Endometrial microvascular endothelial cells (primary cell): Measurements from ENCODE around the gene USP7. TPM values are rescaled to one million over a fixed set of nuclear protein-coding genes. Genes with fewer than 3 reads are reported as not detected.
"Not testable (repeated sequence)": the region's sequence is repeated elsewhere in the genome, so short reads cannot be mapped to it uniquely, and the experiment has no call there.

Experiments used
- in situ Hi-C: cut with HindIII; loops from 2 replicates; pipeline ENCODE4 v1.10.0; 2017; ENCODE audit warnings: low sequenced_read_pairs, low pct_unique_long_range_greater_than_20kb; ENCODE audit errors: inconsistent ontology term
- total RNA-seq: library from RNA; depleted of rRNA; stranded (reverse); fragments of >200 nt; gene quantifications from one replicate; pipeline ENCODE4 v1.2.3, GENCODE V29; 2015; ENCODE audit errors: inconsistent ontology term

The USP7 gene
- total RNA-seq, 1 donor from 2014 or later = 55.8 TPM

DNA sequence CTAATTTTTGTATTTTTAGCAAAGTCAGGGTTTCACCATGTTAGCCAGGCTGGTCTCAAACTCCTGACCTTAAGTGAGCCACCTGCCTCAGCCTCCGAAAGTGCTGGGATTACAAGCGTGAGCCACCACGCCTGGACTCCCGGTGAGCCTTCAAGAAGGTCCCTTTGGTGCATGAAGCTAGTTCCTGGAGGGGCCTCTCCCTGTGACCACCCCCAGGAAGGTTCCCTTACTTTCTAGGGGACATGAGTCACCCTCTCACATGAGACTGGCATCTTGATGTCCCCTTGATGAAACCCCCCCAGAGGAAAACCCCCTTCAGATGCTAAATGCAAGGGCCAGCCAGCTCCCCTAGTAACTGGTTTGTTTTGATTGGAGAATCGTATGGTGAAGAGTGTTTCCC is 107.7 kb downstream of the USP7 start:
- in situ Hi-C loops = loop anchor here (10.0 kb wide), 1 partner anchor 51 kb away; no protein-coding TSS in a partner anchor

DNA sequence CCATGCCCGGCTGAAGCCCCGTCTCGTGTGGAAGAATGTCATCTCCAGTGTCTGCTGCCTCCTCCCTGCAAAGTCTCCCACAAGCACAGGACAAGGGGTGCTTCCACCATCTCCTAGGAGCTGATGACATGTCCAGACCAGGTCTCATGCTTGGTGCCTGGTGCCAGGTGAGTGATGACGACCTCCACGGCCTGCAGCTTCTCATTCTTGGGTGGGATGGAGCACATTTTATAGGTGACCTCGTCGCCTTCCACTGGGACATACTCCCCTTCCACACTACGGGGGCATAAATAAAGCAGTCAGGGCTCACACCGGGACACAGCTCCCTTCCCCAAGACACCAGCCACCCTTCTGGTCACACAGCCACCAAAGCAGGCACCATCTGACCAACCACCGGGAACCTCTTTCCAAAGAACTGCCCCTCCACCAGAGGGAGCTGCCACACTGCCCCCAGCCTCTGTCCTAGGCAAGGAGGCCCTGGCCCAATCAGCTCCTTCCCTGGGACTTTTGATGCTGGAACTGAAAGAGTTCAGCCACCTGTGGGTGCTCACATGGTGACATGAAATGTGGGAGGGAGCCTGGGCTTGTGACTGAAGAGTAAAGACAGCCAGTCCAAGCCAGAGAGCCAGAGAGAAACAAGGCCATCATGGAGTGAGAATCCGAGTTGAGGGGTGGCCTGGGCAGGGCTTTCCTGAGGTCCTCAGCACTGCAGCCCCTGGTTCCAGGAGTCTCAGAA is 108.5 kb downstream of the USP7 start:
- in situ Hi-C loops = loop anchor here (10.0 kb wide), 1 partner anchor 50 kb away; no protein-coding TSS in a partner anchor

DNA sequence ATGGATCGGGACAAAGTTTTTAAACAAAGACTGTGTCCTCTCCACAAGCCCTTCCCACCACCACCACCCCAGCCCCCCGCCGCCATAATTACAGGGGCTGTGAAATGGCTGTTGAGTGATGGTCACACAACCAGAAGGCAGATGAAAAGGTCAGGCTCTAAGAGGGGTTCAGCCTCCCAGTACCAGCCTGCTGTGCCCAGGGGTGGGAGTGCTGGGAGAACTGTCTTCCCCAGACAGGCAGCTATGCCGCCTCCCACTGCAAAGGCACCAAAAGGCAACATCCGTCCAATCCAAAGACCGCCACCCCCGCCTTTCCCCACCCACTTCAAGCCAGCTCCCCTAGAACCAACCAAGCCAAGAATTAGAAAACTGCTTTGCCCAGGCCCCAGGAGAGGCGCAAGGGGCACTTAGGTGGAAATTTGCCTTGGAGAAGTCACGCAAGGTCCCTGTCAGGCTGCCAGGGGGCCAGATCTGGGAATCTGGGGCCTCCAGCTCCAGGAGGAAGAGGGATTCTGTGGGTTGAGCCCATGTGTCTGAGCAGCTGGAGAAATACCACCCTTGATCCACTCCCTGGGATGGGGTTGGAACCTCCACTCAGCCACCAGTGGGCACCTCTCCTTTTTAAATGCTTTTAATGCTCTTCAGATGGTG is 109.3 kb downstream of the USP7 start:
- in situ Hi-C loops = loop anchor here (10.0 kb wide), 1 partner anchor 50 kb away; no protein-coding TSS in a partner anchor

DNA sequence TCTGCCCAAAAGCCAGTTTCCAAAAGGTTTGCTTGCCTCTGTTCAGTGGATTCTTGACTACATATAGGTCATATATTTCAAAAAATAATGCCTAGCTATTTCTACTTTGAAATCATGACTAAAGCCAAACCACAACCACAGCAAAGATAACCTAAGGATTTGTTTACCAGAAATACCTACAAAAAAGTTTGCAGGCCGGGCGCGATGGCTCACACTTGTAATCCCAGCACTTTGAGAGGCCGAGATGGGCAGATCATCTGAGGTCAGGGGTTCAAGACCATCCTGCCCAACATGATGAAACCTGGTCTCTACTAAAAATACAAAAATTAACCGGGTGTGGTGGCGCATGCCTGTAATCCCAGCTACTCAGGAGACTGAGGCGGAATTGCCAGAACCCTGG is 110.1 kb downstream of the USP7 start:
- in situ Hi-C loops = loop anchor here (10.0 kb wide), 1 partner anchor 49 kb away; no protein-coding TSS in a partner anchor

DNA sequence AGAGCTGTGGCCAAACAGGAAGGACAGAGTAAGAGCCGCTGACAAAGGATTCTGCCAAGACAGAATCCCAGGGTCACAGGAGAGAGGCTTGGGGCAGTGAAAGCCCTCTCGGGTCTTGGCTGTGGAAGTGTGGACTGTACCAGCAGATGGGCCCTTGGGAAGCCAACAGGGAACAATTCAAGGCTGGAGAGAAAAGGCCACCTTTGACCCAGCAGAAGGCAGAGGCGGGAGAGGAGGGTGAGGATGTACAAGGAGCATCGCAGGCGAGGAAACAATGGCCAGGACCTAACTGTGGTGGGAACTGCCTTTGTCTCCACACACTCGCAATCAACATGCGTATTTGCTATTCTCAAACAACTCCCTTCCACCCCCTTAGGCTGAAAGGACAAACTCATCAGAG is 110.6 kb downstream of the USP7 start:
- in situ Hi-C loops = loop anchor here (10.0 kb wide), 1 partner anchor 48 kb away; no protein-coding TSS in a partner anchor

DNA sequence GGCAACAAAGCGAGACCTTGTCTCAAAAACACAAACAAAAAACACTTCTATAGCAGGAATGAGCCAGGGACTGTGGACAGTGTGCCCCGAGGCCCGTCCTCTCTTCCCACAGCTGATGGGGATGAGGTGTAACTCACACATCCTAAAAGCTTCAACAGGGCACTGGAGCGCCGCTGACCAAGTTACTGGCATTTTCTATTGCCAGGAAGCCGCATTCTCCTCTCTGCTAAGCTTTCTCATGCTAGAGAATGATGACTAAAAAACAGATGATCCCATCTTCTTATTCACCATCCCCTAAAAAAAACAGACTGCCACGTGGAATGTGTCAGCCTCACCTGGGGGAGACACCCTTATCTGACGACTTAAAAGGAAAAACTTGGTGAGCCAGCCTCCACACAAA is 111.2 kb downstream of the USP7 start:
- in situ Hi-C loops = loop anchor here (10.0 kb wide), 1 partner anchor 48 kb away; no protein-coding TSS in a partner anchor

DNA sequence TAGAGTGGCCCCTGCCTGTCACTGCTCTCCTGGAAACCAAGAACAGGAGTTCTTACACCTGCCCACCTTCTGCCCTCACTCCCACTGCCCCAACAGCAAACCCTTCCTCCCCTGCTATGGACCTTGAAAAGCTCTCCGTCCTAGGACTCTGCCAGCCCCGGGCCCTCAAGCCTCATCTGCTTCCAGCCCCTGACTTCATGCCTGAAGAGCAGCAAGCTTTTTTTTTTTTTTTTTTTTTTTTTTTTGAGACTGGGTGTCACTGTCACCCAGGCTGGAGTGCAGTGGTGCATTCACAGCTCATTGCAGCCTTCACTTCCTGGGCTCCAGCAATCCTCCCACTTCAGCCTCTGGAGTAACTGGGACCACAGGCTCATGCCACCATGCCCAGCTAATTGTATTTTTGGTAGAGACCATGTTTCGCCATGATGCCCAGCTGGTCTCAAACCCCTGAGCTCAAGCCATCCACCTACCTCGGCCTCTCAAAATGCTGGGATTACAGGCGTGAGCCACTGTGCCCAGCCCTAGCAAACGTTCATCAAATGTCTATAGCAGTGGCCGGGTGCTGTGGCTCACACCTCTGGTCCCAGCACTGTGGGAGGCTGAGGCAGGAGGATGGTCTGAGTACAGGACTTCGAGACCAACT is 111.8 kb downstream of the USP7 start:
- in situ Hi-C loops = loop anchor here (10.0 kb wide), 1 partner anchor 47 kb away; no protein-coding TSS in a partner anchor

DNA sequence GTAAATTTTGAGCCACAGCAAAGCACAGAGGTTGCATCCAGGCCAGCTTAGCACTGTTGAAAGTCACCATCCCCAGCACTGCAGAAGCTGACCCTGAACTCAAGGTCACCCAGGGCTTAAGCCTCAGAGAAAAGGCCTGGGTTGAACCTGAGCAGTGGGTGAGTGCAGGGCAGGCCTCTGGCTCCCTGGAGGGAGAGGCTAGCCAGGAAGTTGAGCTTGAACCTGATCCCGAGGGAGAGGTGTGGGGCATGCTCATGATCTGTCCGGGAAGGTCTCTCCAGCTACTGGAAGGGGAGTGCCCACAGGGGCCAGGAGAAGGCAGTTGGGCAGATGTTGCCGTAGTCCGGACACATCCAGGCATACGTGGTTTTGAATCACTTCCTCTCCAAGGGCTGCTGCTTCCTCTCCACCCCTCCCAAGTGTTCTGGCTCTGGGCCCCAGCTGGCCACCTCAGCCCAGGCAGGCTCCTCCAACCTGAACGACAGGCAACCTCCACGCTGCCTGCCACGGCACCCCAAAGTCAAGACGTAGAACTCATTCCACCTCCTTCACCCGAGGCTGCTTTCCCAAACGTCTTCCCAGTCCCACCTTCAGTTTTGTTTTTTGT is 113.3 kb downstream of the USP7 start:
- in situ Hi-C loops = loop anchor here (10.0 kb wide), 1 partner anchor 46 kb away; no protein-coding TSS in a partner anchor

DNA sequence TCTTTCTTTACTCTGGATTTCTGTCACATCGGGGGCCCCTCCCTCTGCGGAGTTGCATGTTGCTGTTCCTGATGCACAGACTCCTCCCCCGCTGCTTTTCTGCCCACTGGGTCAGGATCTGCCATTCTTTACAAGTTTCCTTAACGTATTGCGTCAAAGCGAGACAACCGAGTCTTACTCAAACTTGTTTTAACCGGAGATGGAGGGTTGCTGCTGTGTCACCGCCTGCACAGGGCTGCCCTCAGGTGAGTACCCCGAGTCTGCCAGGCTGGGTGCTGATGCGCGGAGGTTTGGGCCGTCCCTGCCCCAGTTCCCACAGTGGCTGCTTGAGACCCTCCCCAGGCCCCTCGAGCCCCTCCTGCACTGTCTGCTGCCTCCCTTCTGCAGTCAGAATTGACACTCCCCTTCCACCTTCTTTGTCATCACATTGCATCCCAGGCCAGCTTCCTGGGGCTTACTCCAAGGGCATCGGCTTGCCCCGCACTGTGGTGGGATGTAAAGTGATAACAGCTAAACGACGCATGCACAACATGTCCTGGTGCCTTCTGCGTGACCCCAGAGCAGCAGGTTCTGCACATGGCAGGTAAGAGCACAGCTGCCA is 114.2 kb downstream of the USP7 start:
- in situ Hi-C loops = loop anchor here (10.0 kb wide), 1 partner anchor 45 kb away; no protein-coding TSS in a partner anchor

DNA sequence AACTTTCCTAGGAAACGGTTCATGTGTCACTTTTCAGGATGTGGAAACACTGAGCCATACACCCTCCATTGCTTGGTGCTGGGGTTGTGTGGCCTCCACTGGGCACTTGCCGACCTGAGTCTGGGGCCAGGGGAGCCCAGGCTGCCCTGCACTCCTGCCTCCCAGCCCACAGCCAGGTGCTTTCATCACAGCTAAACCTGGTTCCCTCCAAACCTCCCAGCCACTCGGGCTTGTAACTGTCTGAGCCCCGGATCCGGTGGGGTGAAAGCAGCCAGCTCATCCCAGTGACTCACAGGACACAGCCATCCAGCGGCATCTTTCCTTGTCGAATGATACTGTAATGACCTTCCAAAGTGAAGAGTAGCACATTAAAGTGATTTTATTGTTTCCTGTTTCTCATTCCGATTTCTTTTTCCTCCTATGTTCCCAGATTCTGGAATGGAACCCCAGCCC is 114.7 kb downstream of the USP7 start:
- in situ Hi-C loops = no loop called here

DNA sequence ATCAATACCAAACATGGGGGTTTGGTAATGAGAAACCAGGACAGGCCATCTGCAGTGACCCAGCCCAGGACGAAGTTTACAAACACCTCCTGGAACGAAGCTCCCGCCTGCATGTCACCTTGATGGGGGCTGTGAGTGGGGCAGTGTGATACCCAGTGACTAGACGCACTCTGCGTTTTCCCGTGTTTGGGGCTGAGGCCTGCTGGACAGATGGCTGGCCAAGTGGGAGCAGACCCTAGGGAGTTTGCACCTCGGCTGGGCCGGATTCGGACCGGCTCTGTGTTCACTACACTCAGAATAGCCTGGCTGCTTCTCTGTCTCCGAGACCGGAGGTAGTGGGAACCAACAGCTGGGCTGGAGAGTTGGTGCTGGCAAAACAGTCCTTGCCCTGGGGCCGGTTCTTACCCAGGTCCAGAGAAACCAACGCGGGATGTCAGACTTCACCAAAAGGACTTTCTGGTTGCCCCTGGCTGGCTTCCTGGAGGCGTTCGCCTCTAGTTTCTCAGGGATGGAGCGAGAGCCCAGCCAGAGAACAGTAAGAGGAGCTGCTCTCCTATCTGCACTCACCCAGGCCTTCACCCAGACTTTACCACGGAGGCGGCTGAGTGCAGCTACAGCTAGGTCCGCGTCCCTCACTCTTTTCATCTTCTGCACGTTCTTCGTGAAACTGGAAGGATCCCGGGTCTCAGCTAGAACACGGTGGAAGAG is 115.3 kb downstream of the USP7 start:
- in situ Hi-C loops = no loop called here

DNA sequence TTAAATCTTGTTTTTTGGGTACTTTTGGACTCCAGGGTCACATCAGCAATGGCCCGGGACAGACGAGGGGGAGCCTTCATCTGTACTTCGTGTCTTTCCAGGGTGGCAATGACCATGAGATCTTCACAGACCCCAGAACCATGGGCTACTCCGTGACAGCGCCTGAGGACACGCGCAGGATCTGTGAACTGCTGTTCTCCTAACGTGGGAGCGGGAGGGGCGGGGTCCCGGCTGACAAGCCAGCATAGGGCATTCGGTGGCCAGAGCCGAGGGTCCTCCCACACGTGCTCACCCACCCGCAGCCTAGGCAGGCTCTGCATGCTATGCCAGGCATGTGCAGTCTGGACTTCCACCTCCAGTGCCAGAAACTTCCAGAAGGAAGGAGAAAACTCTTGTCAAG is 116.1 kb downstream of the USP7 start:
- in situ Hi-C loops = no loop called here

DNA sequence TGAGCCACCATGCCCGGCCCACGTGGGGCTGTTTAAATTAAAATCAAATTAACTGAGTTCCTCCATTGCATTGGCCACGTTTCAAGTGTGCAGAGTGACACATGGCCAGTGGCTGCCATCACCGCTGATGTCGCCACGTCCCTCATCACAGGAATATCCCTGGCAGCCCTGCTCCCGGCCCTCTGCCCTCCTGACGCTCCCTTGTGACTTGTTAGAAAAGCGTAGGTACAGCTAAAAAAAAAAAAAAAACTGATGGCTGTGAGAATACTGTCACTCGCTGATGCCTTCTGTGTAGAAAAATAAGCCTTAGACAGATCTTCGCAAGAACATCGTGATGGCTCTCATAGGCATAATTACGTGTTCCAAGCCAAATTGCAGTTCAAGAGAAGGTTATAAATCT is 116.6 kb downstream of the USP7 start:
- in situ Hi-C loops = no loop called here

DNA sequence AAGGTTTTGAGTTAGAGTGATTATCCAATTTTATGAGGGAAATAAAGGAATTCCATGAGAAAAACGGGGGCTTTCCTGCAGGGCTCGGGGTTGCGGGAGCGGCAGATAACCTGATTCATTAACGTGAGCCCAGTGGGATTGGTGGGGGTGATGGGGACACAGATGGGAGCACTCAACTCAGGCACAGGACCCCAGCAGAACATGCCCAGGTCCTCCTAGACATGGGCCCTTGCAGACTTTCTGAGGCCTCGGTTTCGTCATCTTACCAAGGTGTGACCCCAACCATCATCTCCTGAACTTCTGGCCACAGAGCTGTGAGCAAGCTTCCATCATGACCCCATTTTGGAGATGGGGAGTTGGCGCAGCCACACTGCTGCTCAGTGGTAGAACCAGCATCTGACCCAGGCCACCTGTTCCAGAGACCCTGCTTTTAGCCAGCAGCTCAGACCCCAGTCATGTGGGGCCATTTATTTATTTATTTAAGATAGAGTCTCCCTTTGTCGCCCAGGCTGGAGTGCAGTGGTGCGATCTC is 117.2 kb downstream of the USP7 start:
- in situ Hi-C loops = no loop called here

DNA sequence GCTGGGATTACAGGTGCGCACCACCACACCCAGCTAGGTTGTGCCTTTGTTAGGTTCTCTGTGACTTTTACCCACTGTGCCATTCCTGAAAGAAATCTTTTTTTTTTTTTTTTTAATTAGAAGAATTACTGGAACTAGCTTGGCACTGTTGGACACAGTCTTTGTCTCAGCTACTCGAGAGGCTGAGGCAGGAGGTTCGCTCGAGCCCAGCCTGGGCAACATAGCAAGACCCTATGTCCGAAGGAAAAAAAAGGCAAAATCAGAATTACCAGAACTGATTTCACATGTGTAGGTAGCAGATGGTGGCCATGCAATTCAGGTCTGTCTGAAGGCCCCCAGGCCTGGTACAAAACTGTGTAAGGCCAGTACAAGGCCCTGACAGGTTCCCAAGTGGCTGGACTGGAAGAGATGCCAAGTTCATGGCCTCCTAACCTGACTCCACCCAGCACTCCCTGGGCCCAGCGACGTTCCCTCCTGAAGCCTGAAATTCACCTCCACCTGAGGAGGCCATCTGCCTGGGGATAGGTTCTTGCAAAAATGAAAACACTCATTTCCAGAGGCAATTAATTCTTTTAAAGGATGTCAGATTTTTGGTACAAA is 117.9 kb downstream of the USP7 start:
- in situ Hi-C loops = no loop called here

DNA sequence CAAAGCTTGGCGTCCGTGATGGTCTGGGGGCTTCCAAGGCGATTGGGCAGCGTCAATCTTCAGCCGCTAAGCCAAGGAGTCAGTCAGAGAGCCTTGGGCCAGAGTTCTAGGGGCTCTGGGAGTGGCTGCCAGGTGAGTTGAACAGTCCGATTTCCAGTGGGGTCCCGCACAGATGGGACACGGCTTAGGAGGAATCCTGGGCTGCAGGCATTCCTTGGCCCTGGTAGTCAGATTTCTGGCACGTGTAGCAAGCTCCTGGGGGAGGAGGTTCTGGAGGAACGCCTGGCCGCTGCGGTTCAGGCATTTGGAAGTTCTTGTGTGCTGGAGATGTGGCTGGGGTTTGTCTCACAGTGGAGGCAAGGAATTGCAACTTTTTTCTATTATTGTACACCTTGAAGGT is 120.4 kb downstream of the USP7 start:
- in situ Hi-C loops = not testable (repeated sequence)
